ENCODE data around the gene SORL1. TPM values are rescaled to one million over a fixed set of nuclear protein-coding genes. Genes with fewer than 3 reads are reported as not detected.

SORL1 gene
- total RNA-seq, 1 donor, result 216 TPM

DNA sequence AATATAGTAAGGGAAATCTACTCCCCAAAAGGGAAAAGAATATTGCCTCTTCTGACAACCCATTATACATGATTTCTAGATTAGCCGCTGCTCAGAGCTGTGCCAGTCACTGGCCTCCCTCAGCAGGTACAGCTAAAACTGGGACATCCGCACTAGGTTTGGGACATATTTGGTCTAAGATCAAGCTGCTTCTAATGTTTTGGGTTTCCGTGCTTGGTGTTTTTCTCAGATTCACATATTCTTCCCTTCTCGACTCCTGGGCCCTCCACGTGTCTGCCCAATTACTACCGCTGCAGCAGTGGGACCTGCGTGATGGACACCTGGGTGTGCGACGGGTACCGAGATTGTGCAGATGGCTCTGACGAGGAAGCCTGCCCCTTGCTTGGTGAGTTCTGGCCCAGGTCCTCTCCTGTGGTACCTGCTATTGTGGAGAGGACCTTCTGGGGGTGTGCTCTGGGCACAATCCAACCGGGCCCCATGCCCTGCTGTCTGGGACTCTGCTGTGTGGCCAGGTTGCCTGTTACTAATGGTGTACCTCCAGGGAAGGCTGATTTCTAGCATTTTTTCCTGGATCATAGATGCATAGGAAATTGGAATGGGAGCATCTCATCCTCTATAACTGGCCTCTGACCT, 138.8 kb downstream of the SORL1 start:
- Histone ChIP-seq H3K4me1 (ENCODE audit: insufficient read depth, low read length) (peaks cover 38% of the 10 kb centered on the region), H3K4me3 (ENCODE audit: low read length) (no peak overlapping the region), H3K9me3 (ENCODE audit: low read depth, low read length) (no peaks in the 10 kb centered on the region), H3K27me3 (ENCODE audit: insufficient read depth, low read length) (no peaks in the 10 kb centered on the region)

DNA sequence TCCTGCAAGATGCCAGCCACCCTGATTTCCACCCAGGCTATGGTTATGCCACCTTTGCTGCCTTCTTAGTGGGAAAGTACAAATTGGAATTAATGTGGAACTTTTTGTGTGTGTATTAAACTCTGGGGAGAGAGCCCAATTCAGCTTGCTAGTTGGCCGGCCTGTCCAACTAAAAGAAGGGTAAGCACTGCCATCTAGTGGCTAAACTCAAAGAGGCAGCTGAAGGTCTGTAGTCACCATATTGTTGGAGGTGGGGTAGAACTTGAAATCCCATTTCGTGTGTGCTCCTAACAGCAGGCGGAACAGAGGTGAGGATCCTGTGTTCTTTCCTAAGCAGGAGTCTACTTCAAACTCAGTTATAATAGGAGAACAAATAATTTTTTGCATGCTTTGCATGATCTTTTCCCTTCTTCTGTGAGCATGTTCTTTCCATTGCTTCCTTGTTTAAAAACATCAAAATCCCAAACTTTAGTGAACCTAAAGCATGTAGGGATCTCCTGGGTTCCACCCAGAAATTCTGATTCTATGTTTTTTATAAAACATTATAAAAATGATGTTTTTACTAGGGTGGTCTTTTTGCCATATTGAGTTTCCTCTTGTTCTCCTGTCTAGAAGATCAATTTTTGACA, 139.4 kb downstream of the SORL1 start:
- no peaks in the 10 kb centered on the region for H3K27me3 ChIP-seq (ENCODE audit: insufficient read depth, low read length)
- H3K4me1 ChIP-seq (ENCODE audit: insufficient read depth, low read length), result peaks cover 38% of the 10 kb centered on the region
- H3K9me3 ChIP-seq (ENCODE audit: low read depth, low read length), result no peaks in the 10 kb centered on the region
- H3K4me3 ChIP-seq (ENCODE audit: low read length), result no peak overlapping the region

DNA sequence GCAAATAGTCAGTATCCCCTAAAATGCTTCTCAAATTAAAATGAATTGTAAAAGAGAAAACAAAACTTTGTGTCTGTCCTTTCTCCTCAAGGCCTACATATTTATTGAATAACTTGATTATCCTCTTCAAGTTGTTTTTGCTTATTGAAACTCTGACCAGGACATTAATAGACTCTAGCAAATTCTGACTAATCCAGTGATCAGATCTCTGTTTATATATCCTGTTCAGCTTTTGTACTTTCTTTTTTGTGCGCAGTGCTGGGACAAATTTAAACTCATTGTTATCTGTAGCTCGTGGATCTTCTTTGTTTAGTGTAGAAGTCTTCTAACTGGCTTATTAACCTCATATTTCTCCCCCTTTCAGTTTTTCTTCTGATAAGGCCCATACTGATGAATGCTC, 140.6 kb downstream of the SORL1 start:
- no peak overlapping the region for H3K4me3 ChIP-seq (ENCODE audit: low read length)
- no peaks in the 10 kb centered on the region for H3K9me3 ChIP-seq (ENCODE audit: low read depth, low read length)
- peaks cover 36% of the 10 kb centered on the region for H3K4me1 ChIP-seq (ENCODE audit: insufficient read depth, low read length)
- no peaks in the 10 kb centered on the region for H3K27me3 ChIP-seq (ENCODE audit: insufficient read depth, low read length)

DNA sequence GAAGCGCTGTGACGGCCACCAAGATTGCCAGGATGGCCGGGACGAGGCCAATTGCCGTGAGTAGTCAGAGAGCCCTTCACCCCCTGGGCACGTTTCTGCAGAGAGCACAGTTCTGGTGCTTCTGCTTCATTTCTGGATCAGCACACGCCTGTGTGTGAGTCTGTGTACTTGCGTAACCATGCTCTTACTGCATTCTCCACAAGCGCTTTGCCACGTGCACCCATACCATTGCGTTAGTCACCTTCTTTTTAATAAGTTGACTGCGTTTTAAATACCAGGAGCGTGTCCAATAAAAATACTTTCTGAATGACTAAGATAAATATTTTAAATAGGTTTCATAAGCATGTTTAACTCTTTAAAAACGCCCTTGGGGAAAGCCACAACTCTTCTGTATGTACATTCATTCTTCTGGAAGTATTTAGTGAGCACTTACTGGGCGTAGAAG, 143.6 kb downstream of the SORL1 start:
- no peaks in the 10 kb centered on the region for H3K9me3 ChIP-seq (ENCODE audit: low read depth, low read length)
- no peaks in the 10 kb centered on the region for H3K27me3 ChIP-seq (ENCODE audit: insufficient read depth, low read length)
- H3K4me3 ChIP-seq (ENCODE audit: low read length), result no peak overlapping the region
- H3K4me1 ChIP-seq (ENCODE audit: insufficient read depth, low read length), result peaks cover 6% of the 10 kb centered on the region

DNA sequence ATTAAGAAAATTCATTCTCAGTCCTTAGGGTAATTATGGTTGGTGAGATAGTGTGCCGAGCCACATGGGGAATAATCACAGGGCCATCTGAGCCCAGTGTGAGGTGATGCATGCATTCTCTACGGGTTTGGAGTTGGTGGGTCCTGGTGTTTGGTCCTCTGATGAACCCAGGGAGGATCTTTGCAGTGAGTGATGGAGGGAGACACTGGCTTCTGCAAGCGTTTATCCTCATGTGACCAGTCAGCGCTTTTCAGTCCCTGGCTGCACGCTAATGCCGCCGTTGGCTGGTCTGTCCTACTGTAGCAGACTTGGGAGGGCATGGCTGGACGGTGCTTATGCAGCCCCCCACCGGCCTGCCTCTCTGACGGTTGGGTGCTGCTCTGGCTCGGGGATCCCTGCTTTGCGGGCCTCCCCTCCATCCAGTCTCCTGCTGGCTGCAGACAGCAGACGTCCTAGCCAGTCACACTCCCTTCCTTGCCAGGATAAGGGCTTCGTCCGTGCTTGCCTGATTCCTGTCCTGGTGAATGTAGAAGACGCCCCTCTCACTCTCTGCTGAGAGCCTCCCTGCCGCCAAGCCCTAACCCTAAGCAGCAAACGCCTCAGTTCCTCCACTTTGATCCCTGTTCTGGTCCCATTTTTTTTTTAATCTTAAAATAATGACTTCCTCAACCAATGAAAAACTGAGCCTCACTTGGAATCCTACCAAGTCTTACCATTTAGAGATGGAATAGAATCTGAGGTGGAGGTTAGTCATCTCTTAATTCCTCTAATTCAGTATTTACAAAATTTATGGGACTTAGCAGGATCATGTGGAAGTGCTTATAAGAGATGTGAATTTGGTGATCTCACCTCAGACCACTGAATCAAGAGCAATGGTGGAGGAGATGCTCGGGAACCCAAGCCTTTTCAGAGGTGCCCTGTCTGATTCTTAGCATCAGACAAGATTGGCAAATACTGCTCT, 144.4 kb downstream of the SORL1 start:
- Histone ChIP-seq H3K4me1 (ENCODE audit: insufficient read depth, low read length) (no peaks in the 10 kb centered on the region), H3K9me3 (ENCODE audit: low read depth, low read length) (no peaks in the 10 kb centered on the region), H3K27me3 (ENCODE audit: insufficient read depth, low read length) (no peaks in the 10 kb centered on the region)

DNA sequence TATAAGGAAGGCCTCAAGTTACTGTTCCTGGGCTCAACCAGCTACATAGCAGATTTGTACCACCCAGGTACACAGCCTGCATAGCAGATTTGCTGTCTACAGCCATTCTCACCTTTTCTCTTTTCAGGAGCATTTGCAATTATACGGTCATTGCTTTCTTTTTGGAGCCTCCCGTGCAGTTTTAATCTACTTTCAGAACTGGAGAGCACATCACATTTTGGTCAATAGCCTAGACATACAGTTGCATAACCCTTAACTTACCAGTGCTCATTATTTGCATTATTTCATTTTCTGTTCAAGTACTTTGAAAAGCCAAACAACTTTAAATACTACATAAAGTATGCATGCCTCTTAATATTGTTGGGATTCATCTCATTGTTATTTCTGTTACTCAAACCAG, 151.2 kb downstream of the SORL1 start:
- Histone ChIP-seq H3K4me1 (ENCODE audit: insufficient read depth, low read length) (no peaks in the 10 kb centered on the region), H3K9me3 (ENCODE audit: low read depth, low read length) (no peaks in the 10 kb centered on the region), H3K27me3 (ENCODE audit: insufficient read depth, low read length) (no peaks in the 10 kb centered on the region)

More for the DNA sequence above, 144.4 kb downstream of the SORL1 start:
- no peak overlapping the region for H3K4me3 ChIP-seq (ENCODE audit: low read length)

DNA sequence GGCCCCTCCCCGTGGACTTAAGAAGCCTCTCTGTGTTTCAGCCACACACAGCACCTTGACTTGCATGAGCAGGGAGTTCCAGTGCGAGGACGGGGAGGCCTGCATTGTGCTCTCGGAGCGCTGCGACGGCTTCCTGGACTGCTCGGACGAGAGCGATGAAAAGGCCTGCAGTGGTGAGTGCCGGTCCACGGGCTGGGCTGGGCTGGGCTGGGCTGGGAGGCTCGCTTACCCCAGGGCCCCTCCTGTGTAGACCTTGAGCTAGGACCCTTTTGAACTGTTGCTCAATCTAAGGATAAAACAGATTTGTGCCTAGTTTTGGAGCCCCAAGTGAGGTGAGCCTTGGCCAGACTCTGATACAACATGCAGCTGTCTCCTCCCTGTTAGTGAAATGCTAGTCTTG, 152.0 kb downstream of the SORL1 start:
- no peak overlapping the region for H3K4me3 ChIP-seq (ENCODE audit: low read length)
- no peaks in the 10 kb centered on the region for H3K27me3 ChIP-seq (ENCODE audit: insufficient read depth, low read length)
- no peaks in the 10 kb centered on the region for H3K4me1 ChIP-seq (ENCODE audit: insufficient read depth, low read length)
- no peaks in the 10 kb centered on the region for H3K9me3 ChIP-seq (ENCODE audit: low read depth, low read length)

More for the DNA sequence above, 151.2 kb downstream of the SORL1 start:
- H3K4me3 ChIP-seq (ENCODE audit: low read length), result no peak overlapping the region

DNA sequence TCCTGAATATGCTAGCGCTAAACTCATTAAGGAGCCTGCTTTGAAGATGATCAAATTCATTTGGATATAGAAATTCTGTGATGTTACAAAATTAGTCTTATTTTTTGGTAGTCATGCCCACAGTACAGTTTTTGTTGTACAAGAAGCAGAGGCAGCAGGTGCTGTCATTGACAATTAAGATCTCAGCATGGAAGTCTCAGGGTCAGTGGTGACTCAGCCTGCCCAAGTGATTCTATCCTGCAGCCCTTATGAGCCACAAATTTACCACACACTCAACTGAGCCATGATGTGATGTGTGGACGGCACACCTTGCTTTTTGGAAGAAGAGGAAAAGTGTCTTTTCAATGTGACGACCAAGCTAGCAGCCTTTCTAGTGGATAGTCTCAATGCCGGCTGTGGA, 154.2 kb downstream of the SORL1 start:
- no peaks in the 10 kb centered on the region for H3K9me3 ChIP-seq (ENCODE audit: low read depth, low read length)
- no peak overlapping the region for H3K4me3 ChIP-seq (ENCODE audit: low read length)
- H3K4me1 ChIP-seq (ENCODE audit: insufficient read depth, low read length), result no peaks in the 10 kb centered on the region
- no peaks in the 10 kb centered on the region for H3K27me3 ChIP-seq (ENCODE audit: insufficient read depth, low read length)

DNA sequence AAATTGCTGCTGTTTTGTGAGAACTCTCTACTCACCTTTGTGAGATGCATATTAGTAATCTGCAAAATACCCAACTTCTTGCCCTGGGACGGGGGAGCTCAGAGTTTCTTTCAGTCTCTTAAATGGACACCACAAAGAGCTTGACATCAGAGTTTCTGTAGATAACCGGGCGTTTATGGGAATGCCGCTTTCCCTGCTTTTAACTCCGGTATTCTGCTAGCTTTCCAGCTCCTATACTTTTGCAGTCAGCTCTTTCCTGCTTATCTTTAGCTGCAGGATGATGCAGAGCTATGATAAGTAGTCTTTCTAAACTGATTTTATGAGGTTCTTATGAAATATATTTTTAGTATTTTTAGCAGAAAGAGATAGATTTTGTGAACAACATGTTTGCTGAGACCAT, 155.2 kb downstream of the SORL1 start:
- Histone ChIP-seq H3K9me3 (ENCODE audit: low read depth, low read length) (no peaks in the 10 kb centered on the region), H3K4me3 (ENCODE audit: low read length) (no peak overlapping the region), H3K4me1 (ENCODE audit: insufficient read depth, low read length) (no peaks in the 10 kb centered on the region), H3K27me3 (ENCODE audit: insufficient read depth, low read length) (no peaks in the 10 kb centered on the region)

DNA sequence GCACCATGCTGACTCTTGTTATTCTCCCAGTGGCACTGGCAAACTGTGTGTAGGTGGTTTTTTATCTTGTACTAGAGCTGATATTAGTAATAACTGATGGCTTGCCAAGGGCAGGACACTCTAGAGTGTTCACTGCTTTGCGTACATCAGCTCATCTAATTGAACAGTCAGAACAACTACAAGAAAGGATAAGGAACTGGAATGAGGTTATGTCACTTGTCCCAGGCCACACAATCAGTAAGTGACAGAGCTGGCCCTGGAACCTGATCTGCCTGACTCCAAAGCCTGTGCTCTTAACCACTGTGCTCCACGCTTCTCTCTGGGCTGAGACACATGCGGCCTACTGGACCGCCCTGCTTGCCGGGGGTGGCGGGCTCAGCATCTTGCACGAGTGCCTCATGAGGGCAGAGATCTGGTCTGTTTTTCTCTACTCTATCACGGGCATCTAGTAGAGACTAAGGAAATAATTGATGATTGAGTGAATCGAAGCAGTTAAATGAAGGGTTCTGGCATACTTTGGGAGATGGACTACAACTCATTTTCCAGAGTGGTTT, 156.5 kb downstream of the SORL1 start:
- H3K9me3 ChIP-seq (ENCODE audit: low read depth, low read length), result no peaks in the 10 kb centered on the region
- H3K4me3 ChIP-seq (ENCODE audit: low read length), result no peak overlapping the region
- H3K27me3 ChIP-seq (ENCODE audit: insufficient read depth, low read length), result no peaks in the 10 kb centered on the region
- H3K4me1 ChIP-seq (ENCODE audit: insufficient read depth, low read length), result no peaks in the 10 kb centered on the region

DNA sequence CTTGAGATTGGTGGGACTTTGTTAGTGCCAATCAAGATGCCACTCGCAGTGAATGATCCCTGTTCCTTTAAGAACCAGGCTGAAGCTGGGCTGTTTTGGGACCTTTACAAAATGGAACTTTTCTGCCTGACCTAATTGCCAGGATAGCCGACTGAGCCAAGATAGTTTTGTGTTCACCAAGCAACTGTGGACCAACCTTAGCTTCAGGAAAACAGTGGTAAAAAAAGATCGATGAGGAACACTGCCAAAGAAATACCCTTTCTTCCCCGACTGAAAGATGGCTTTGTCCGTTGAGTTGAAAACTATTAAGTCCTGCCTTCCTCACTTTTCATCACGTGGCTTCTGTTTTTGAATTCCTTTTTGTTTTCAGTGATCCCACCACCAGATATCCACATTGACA, 158.6 kb downstream of the SORL1 start:
- Histone ChIP-seq H3K4me1 (ENCODE audit: insufficient read depth, low read length) (no peaks in the 10 kb centered on the region), H3K27me3 (ENCODE audit: insufficient read depth, low read length) (no peaks in the 10 kb centered on the region), H3K9me3 (ENCODE audit: low read depth, low read length) (no peaks in the 10 kb centered on the region), H3K4me3 (ENCODE audit: low read length) (no peak overlapping the region)

DNA sequence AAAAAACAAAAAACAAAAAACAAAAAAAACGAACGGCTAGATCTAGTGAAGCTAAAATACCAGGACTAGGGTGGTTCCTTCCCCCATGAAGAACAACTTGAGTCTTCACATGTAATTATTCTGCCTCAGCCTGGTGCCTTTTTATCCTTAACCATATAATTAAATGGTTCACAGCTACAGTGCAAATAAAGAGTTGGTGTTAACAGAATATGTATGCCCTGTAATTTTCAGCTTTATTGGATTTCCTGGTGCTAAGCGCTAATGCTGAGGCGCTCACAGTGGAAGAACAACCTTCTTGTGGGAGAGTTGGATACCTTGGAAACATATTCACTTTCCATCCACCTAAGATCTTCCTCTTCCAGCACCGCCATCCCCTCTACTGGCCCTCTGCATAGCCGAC, 159.1 kb downstream of the SORL1 start:
- Histone ChIP-seq H3K9me3 (ENCODE audit: low read depth, low read length) (no peaks in the 10 kb centered on the region), H3K4me3 (ENCODE audit: low read length) (no peak overlapping the region), H3K4me1 (ENCODE audit: insufficient read depth, low read length) (no peaks in the 10 kb centered on the region), H3K27me3 (ENCODE audit: insufficient read depth, low read length) (no peaks in the 10 kb centered on the region)

DNA sequence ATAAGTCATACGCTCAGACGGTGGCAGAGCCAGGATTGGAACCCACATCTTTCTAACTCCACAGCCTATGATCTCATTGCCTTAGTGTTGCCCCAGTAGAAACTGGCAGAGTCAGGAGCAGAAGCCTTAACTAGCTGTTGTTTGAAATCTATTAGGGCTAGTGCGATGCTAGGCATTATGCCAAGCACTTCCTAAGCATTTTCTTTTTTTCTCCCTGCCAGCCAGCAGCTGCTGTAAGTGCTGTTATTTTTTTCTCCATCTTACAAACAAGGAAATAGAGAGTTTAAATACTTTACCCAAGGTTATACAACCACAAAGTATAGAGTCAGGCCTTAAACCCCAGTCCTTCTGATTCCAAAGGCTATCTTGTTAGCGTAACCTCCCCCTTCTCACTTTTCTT, 161.6 kb downstream of the SORL1 start:
- no peak overlapping the region for H3K4me3 ChIP-seq (ENCODE audit: low read length)
- H3K27me3 ChIP-seq (ENCODE audit: insufficient read depth, low read length), result no peaks in the 10 kb centered on the region
- no peaks in the 10 kb centered on the region for H3K4me1 ChIP-seq (ENCODE audit: insufficient read depth, low read length)
- no peaks in the 10 kb centered on the region for H3K9me3 ChIP-seq (ENCODE audit: low read depth, low read length)

DNA sequence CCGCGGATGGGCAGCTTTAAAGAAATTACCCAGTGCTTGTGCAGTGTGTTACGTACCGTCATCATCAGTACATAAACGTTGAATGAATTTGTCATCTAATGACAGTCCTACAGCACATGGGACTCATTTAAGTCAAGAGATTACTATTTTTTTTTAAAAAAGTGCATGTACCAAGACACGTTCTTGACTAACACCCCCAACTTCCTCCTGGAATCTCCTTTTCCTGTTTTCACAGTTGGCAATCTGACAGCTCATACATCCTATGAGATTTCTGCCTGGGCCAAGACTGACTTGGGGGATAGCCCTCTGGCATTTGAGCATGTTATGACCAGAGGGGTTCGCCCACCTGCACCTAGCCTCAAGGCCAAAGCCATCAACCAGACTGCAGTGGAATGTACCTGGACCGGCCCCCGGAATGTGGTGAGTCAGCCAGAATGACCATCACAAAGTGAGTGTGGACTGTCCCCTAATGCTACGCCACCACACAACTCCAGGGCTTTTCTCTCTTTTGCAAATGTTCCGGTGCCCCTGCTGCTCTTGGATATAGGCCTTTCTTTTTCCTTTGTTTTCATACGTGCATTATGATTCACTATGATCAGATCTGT, 162.6 kb downstream of the SORL1 start:
- Histone ChIP-seq H3K4me3 (ENCODE audit: low read length) (no peak overlapping the region), H3K9me3 (ENCODE audit: low read depth, low read length) (no peaks in the 10 kb centered on the region), H3K4me1 (ENCODE audit: insufficient read depth, low read length) (no peaks in the 10 kb centered on the region), H3K27me3 (ENCODE audit: insufficient read depth, low read length) (no peaks in the 10 kb centered on the region)

DNA sequence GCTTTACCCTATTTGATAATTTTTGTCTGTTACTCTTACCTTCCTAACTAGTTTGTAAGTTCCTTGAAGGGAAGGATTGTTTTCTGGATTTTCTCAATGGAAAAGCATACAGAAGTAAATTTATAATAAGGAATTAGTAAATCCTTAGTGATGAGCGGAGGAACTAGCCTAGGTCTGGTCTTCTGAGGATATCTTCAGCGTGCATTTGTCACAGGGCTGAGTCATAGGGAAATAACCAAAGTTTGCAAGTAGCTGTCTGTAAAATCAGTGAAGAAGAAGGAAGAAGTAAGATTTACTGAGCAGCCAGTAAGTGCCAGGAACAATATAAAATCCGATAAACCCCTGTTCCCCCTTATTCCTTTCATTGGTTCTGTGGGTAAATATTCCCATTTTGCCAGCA, 163.4 kb downstream of the SORL1 start:
- Histone ChIP-seq H3K4me3 (ENCODE audit: low read length) (no peak overlapping the region), H3K27me3 (ENCODE audit: insufficient read depth, low read length) (no peaks in the 10 kb centered on the region), H3K4me1 (ENCODE audit: insufficient read depth, low read length) (no peaks in the 10 kb centered on the region), H3K9me3 (ENCODE audit: low read depth, low read length) (no peaks in the 10 kb centered on the region)

All from mononuclear cell (primary cell).